NB4 (cell line): ENCODE results near the gene GALNT14.

ENCODE experiments used
- DNase-seq: peaks from one replicate; pipeline ENCODE4 v3.0.0; 2010; ENCODE audit warnings: low read depth
- H3K4me3 ChIP-seq: one replicate; pipeline ENCODE4 v1.5.1; 2011; ENCODE audit warnings: mild to moderate bottlenecking, low read depth, low read length, moderate library complexity
- CTCF ChIP-seq: IDR thresholded peaks from one replicate; pipeline ENCODE4 v1.5.1; 2012; ENCODE audit warnings: low read depth, low read length
- MYC ChIP-seq: IDR thresholded peaks from 2 replicates; pipeline ENCODE4 v1.6.1; 2011; ENCODE audit warnings: low read depth, low read length
- POLR2A ChIP-seq: IDR thresholded peaks from 2 replicates; pipeline ENCODE4 v1.6.1; 2011; ENCODE audit warnings: mild to moderate bottlenecking; ENCODE audit not compliant: insufficient read length; ENCODE audit errors: extremely low read depth
- TF ChIP-seq, protein P1 (sequence below): IDR thresholded peaks from 2 replicates; pipeline ENCODE4 v1.6.1; 2011; ENCODE audit warnings: low read depth, low read length

Gene GALNT14

GRCh38 chr2:30883822-30884221 is 254.4 kb downstream of the GALNT14 start:
- no peak overlapping the region for H3K4me3 ChIP-seq
- no peak for DNase-seq
- TF ChIP-seq POLR2A (no peak), CTCF (no peak), MYC (no peak)
- TF ChIP-seq, protein P1, sequence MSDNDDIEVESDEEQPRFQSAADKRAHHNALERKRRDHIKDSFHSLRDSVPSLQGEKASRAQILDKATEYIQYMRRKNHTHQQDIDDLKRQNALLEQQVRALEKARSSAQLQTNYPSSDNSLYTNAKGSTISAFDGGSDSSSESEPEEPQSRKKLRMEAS = no peak

DNA sequence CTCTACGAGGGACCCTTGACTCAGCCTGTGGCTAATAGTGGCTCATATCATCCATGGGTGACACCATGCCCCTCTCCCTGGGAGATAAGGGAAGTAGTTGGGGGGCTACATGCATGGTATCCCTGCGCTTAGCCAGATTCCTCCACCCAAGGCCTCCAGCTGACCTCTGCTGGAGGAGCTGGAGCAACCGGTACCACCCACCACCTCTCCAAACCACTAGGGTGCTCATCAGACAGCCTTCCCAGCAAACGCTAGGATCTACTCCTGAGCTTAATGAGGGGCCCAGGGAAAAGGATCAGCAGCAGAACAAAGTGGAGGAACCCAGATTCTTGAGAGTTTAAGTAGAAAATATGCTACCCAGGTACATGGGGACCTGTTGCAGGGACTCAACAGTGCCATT is 255.1 kb downstream of the GALNT14 start:
- TF ChIP-seq, protein P1 = no peak
- no peak for TF ChIP-seq POLR2A
- DNase-seq = no peak

GRCh38 chr2:30880516-30880915 is 257.7 kb downstream of the GALNT14 start:
- TF ChIP-seq, protein P1 = no peak
- no peak for TF ChIP-seq MYC
- TF ChIP-seq POLR2A = no peak
- no peak for TF ChIP-seq CTCF
- H3K4me3 ChIP-seq = no peak overlapping the region
- DNase-seq = no peak

More for the DNA sequence above, 255.1 kb downstream of the GALNT14 start:
- H3K4me3 ChIP-seq = no peak overlapping the region

DNA sequence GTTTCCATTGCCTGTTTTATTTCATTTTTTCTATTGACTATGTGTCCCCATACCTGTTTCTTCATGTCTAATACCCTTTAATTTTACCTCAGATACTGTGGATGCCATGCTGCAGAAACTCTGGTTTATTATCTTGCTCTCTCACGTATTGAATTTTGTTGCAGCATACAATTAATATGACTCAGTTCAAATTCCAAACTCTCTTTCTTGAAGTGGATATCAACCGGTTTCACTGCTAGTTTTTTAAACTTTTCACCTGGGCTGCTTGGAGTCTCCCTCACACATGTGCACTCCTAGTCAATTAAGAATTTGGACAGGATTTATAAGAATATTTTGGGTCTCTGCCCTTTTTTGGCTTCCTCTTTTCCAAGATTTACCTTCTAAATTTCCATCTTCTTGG is 260.4 kb downstream of the GALNT14 start:
- no peak for DNase-seq
- TF ChIP-seq, protein P1 = no peak
- TF ChIP-seq CTCF (no peak), POLR2A (no peak), MYC (no peak)
- no peak overlapping the region for H3K4me3 ChIP-seq

DNA sequence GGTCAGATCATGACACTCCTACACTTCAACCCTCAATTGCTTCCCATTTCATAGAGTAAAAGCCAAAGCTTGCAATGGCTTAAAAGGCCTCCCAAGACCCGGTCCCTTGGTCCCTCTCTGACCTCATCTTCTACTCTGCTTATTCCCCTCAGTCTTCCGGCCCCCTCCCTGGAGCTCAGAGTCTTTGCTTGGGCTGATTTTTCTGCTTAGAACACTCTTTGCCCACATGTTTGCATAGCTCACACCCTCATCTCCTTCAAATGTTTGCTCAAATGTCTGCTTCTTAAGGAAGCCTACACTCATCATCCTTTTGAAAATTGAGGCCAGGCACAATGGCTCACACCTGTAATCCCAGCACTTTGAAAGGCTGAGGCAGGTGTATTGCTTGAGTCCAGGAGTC is 265.4 kb downstream of the GALNT14 start:
- no peak for DNase-seq
- TF ChIP-seq CTCF (no peak), POLR2A (no peak), MYC (no peak)
- TF ChIP-seq, protein P1 = no peak
- H3K4me3 ChIP-seq = no peak overlapping the region

DNA sequence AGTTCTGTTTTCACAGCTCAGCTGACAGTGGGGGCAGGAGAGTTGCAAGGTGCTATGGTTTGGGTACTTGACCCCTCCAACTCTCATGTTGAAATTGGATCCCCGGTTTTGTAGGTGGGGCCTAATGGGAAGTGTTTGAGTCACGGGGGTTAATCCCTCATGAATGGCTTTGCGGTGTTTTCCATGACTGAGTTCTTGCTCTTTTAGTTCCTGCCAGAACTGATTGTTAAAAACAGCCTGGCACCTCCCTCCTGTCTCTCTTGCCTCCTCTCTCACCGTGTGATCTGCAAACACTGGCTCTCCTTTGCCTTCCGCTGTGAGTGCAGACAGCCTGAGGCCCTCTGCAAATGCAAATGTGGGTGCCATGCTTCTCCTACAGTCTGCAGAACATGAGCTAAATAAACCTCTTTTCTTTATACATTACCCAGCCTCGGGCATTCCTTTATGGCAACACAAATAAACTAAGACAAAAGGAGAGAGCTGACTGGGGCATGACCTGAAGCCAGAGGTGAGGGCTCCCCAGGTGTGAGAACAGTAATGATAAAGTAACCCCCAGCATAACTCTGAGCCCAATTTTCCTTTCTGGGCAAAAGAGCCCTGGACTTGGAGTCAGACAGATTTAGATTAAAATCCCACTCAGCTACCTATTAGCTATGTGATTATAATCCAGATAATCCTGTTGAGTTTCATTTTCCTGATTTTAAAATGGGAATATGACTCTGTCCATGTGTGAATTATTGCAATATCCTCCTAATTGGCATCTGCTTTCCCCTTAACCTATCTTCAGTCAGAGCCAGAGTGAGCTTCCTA is 266.1 kb downstream of the GALNT14 start:
- TF ChIP-seq CTCF = no peak
- TF ChIP-seq, protein P1 = no peak
- TF ChIP-seq POLR2A = no peak
- TF ChIP-seq MYC = no peak
- H3K4me3 ChIP-seq = no peak overlapping the region
- DNase-seq = no peak
